HG02759 (cell line): ENCODE data around the gene FBXO31.
A peak's percentile ranks its signal among the peaks of the same experiment; 100 is the strongest.
"Not testable (repeated sequence)": the region's sequence is repeated elsewhere in the genome, so short reads cannot be mapped to it uniquely, and the experiment has no call there.

Experiments used
- ATAC-seq: cut with Tn5 transposase; IDR thresholded peaks from one replicate; pipeline ENCODE4 v1.9.1; 2021; ENCODE audit warnings: mild to moderate bottlenecking, moderate library complexity; ENCODE audit not compliant: unreplicated experiment

FBXO31 gene

DNA sequence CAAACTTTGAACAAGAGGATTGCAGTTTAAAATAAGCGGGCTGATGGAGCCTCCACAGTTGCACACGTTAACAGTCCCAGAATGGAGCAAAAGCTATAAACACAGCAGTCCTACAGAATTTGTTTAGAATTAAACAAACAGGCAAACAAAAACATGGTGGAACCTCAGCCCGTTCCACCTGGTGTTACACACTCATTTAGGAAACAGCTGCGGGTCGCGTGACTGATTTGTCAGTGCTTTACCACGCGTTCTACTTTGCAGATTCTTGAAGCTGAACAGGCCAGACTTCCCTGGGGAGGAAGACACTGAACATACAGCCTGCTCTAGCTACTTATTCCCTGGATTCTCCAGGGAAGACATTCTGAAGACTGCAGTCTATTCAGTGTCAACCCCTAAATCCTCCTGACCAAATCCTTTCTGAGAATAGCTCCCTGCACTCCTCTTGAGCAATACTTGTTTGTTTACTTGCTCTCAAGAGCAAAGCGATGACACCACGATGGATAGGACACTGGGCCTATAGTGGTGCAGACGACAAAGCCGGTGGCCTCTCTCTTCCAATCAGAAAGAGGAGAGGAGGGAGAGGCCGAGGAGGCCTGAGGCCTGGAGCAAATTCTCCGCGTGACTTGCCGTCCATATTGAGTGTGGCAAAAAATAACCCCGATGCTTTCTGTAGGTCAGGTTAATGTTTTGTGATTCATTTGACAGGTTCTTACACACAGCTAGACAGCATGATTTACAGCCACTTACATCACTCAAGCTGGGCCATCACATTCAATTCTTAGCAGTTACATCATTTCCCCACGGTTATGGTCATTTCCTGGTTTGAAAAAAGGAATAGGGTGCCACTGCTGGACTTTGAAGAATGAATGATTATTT, 4.6 kb upstream of the FBXO31 start:
- ATAC-seq = peak; percentile 50

DNA sequence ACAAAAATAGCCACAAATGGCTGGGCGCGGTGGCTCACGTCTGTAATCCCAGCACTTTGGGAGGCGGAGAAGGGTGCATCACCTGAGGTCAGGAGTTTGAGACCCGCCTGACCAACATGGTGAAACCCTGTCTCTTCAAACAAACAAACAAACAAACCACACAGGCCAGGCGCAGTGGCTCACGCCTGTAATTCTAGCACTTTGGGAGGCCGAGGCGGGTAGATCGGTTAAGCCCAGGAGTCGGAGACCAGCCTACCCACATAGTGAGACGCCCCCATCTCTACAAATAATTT, 1.2 kb upstream of the FBXO31 start:
- not testable (repeated sequence) for ATAC-seq

DNA sequence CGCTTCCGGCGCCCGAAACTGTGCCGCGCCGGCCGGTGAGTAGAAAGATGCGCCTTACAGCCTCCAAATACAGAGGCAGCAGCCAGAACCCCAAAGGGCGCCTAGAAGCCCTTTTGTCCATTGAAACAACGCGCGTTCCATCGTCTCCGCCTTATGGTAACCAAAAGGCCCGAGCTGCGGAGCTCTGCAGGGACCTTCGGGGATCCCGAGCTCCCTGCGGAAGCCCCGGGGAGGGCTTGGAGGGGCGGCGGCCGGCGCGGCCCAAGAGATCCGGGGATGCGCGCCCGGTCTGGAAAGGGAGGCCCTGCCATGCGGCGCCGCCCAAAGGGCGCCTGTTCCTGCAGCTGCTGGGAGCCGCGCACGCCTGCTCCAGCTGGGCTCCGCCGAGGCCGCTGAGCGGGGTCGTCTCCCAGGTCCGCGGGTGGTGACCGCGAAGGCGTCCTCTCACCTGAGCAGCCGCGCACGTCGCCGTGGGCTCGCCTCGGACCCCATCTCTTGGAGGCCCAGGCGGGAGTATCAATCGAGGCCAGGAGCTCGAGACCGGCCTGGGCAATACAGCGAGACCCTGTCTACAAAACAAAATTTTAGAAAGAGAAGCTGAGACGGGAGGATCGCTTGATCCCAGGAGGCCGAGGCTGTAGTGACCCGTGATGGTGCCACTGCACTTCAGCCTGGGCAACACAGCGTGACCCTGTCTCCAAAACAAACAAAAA, 742 bp upstream of the FBXO31 start:
- ATAC-seq = peak; percentile 10

DNA sequence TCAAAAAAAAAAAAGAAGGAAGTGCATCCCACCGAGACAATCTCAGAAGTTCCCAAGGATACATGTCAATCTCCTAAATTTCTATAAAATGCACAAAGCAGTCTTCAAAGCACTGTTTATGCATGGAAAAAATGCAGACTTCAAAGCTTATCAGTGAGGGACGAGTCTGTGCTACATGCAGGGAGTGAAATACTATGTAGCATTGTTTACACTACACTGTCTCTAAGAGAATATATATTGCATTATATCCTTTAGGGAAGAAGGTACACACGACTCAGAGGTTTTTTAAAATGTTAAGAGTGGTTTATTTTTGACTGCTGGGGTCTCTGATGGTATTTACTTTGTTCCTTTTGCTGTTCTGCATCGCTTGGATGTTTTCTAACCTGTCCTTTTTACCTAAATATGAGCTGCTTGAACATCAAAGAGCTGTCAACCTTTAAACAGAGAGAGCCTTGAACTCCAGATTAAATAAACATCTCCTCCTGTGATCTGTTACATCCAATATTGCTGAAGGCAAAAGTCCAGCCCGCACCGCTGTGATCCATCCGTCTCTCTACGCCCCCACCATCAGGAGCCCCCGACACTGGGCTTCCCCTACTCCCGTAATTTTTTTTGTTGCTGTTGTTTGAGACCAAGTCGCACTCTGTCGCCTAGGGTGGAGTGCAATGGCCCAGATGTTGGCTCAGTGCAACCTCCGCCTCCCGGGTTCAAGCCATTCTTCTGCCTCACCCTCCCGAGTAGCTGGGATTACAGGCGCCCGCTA, 1.4 kb downstream of the FBXO31 start:
- no peak for ATAC-seq

DNA sequence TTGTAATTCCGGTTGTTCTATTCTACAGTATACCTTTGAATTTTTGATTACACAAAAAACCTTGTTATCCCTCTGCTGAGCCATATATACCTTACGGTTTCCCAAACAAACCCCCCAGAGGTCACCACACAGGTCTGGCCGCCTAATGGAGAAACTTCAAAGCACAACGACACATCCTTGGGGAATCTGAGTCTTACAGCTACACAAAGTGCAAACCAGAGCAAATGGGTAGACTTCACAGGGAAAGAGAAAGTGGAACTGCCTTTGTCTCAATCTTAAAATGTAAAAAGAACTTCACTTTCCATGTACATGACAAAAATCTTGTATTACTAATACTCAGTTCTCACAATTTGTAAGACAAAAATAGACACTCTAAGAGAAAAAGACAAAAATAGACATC, 2.7 kb downstream of the FBXO31 start:
- no peak for ATAC-seq

DNA sequence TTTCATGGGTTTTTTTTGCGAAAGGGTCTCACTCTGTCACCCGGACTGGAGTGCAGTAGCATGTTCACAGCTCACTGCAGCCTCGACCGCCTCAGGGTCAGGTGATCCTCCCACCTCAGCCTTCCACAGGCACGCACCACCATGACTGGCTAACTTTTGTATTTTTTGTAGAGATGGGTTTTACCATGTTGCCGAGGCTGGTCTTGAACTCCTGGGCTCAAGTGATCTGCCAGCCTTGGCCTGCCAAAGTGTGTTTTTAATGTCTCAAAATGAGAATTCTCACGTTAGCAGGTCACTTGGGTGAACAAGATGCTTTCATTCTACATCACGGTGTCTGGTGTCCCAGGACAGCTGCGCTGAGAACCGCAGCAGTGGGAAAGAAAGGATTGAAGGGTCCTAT, 3.2 kb downstream of the FBXO31 start:
- ATAC-seq = no peak

DNA sequence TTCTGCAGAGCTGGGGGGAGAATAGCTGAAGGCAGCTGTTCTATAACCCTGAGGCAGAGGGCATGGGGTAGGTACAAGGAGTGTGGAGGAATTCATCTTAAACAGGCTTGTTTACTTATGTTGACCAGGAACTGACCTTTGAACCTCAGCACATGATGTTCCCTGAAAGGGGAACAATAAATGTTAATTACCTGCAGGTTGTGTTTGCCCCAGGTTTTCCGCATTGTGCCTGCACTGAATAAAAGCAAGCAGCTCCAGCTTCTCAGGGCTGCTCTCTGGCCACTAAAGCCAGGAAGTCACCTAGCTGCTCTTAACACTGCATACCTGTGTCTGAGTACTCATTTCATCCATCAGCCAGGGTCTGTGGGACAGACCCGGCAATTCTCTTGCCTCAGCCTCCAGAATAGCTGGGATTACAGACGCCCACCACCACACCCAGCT, 4.2 kb downstream of the FBXO31 start:
- ATAC-seq = not testable (repeated sequence)

DNA sequence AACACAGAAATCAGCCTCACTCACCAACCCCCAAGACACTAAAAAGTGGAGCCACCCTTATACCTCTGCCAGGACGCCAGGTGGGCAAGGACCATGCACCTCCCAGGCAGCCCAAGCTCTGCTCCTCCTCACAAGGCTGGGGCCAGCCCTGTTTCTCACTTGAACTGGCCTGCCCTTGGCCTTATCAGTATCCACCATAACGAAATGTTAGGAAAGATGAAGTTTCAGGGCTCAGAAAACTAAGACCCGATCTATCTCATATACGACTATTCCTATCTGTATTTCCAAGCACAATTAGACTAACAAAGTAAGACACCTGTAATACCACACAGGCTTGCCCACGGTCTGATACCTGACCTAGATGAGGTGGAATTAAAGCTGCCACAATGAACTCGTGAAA, 6.9 kb downstream of the FBXO31 start:
- ATAC-seq = no peak

DNA sequence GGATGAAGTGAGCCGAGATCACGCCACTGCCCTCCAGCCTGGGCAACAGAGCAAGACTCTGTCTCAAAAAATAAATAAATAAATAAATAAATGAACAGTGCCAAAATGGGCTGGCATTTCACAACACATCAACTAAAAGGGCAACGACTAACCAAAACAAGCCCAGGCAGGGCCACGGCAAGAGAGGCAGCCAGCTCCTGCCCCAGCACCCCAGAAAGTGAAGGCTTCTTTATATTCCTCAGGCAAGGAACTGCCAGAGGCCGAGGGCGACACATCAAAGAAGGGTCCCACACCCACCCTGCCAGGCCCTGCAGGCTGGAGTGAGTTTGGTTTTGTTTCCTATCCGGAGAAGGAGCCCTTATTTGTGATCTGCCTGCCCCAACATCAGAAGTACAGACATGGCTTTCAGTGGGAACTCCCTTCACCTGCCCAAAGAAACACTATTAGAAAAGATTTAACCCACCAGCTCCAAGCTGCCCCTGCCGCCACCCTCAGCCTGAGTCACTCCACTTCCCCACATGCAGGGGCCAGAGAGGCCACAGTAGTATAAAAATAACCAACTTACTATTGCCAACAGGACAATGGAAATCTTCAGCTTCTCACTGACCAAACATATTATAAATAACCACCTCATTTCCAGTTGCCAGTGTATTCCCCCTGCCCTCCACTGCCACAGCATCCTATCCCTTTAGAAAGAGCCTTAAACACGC, 8.0 kb downstream of the FBXO31 start:
- ATAC-seq = no peak

DNA sequence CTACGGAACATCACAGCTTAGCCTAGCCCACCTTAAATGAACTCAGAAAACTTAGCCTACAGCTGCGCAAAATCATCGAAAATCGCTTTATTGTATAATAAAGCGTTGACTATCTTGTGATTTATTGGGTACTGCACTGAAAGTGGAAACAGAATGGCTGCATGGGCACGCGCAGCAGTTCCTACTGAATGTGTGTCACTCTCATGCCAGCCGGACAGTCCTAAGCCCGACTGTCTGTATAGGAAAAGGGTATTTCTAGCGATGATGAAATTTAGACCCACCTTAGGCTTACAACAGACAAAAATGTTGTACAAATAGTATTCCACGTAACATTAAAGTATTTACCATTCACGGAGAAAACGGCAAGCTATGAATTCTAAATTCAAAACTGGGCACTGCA, 9.3 kb downstream of the FBXO31 start:
- ATAC-seq = no peak

DNA sequence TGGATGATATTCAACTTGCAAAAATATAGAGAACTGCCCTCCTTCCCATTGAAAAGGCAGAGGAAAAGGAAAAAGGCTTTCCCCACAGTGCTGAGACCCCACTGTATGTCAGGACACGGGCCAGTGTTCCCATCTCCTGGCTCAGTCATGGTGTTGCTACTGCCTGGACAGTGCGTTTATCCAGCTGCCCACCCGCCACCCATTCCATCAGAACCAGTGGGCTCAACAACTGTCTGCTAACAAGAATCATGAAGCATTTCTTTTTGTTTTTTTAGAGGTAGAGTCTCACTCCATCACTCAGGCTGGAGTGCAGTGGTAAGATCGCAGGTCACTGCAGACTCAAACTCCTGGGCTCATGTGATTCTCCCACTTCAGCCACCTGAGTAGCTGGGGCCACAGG, 11.3 kb downstream of the FBXO31 start:
- no peak for ATAC-seq

DNA sequence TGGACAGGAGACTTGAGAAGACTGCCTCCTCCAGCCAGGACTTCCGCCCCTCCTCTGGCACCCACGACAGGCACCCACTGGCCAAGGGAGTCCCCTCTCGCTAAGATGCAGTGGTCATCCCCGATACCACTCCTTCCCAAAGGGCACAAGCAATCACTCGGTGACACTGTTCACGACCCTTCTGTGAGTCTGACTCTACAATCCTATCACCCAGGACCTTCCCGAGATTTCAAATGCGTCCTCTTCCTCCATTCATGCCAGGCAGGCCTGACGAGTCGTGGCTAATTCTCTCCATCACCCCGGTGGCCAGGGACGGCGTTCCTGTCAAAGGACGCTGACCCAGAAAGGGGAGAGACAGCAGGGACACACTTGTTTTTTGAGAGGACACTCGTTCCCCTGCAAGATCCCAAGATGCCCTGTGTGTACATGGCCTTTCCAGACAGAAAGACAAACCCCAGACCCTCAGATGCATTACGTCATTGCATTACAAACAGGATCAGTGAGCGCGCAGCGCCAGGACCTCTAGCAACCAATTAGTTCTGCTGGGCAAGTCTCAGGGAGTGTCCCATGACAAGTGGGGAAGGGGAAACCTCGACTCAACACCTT, 12.2 kb downstream of the FBXO31 start:
- no peak for ATAC-seq

DNA sequence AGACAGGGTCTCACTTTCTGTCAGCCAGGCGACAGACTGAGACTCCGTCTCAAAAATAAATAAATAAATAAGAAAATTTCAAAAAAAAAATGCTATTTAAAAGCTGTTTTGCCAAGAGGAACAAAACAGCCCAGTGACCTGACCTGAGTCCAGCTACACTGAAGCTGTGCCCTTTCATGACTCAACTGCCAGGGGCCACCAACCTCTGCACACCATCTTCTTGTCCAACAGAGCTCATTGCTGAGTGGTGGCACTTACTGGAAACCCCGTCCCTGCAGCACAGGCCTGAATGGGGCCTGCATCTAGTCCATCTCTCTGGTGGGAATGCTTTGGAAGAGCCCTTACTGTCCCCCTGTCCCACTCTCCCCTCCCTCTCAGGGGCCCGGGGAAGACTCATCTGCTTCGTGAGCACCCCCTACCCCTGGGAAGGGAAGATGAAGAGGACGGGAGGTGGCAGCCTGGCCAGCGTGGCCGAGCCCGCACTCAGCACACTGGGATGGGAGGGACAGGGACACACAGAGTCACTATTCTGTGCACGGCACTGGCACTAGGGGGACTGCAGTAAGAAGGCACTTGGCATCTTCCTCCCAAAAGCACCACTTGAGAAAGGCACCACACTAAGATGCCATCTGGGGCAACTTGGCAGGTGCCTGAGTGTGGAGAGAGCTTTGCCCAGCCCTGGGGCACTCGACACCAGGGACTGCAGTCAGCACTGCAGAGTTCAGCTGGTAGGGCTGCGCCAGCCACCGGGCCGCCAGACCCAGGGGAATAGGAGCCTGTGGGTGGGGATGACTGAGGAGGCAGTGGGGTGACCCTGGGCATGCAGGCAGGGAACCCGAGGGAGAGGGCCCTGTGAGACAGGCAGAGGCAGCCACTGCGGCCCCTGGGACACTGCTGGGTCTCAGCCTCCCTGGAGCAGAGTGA, 13.5 kb downstream of the FBXO31 start:
- no peak for ATAC-seq

DNA sequence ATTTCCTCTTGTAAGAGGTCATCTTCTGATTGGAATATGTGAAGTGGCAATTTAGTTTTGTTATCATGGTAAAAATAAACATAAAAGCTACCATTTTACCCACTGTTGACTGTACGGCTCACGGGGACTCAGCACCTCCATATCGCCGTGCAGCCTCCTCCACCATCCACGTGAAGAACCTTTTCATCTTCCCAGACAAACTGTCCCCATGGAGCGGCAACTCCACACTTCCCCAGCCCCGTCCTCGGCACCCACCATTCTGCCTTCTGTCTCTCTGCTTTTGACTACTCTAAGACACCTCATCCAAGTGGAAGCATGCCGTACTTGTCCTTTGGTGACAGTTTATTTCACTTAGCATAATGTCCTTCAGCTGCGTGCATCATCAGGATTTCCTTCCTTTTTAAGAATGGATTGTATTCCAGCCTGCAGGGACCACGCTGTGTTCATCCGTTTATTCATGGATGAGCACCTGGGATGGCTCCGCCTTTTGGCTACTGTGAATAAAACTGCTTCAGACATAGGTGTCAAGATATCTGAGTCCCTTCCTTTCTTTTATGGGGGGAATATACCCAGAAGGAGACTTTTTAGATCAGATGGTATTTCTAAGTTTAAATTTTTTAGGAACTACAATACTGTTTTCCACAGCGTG, 14.3 kb downstream of the FBXO31 start:
- ATAC-seq = no peak

DNA sequence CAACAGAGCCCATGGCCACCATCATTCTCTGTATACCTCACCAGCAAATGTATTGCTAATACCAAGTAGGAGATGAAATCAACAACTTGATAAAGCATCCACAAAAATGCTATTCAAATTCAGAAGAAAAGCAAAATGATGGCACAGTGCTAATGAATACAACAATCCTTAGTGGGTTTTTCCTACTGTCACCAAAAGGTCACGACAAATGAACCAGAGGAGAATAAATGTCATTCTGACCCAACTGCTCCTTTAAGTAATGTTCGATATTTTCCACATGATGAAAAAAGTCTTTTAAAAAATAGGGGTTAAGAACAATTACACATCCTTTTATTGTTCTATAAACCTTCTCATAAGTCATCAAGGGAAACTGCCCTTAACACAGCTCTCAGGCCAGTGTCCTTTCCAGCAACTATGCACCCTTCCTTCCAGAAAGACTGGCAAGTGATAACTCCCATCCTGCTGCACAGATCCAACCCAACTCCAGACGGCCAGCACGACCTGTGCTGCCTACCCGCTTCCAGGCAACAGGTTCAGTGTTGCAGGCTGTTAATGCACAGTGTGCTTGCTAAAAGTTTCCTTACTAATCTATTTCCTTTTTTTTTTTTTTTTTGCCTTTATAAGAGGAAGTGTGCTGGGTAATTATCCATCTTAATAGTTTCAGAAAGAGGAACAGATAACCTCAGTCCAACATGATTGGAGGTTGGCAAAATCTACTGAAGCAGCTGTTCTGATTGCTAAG, 15.4 kb downstream of the FBXO31 start:
- no peak for ATAC-seq

DNA sequence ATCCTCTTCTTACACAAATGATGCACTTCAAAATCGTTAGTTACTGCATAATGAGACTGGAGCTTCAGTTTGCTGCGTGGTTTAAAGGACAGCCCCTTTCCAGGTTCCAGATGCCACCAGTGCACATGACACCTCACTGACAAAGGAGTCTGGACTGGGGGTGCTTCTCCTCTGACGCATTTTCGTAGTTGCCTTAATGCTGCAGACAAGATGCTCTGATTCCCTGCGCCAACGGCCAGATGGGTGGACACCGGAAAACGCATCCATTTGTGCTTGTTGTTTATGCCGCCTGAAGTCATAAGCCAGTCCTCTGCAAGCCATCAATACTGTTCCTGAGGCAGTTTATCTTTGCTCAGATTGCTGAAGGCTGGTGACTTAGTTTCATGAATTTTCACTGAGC, 16.0 kb downstream of the FBXO31 start:
- no peak for ATAC-seq

DNA sequence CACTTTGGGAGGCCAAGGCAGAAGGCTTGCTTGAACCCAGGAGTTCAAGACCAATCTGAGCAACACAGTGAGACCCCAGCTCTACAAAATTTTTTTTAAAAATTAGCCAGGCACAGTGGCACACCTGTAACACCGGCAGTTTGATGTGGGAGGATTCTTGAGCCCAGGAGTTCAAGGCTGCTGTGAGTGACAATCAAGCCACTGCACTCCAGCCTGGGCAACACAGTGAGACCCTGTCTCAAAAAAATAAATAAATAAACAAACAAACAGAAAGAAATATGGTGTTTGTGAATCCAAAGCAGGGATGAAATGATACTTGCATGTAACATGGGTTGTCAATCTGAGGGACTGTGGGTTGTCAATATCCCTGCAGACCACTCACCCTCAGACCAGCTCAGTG, 16.6 kb downstream of the FBXO31 start:
- no peak for ATAC-seq

DNA sequence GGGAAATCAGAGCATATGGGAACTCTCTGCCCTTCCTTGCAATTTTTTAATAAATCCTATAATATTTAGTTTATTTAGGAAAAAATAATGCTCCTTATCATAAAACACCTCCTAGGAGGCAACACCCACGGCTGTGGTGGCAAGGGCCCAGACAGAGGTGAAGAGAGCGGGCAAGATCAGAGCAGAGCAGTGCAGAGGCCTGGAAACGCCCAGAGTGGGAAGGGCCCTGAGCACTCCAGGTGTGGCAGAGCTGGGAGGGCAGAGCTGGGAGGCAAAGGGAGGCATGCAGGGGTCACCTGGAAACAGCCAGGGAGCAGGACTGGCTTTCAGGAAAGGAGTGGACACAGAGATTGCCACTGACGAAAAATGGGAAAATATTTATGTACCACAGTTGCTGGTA, 17.3 kb downstream of the FBXO31 start:
- no peak for ATAC-seq
